IPS DF 6.9 (cell line): ENCODE data around the gene COL6A3.

Experiments used
- DNase-seq: peaks from one replicate; pipeline ENCODE4 v3.0.0-alpha.2; 2013; ENCODE audit warnings: low read depth, low spot score
- H3K27ac ChIP-seq: one replicate; pipeline ENCODE4 v1.5.1; 2013; ENCODE audit warnings: low read length, control low read depth
- H3K27me3 ChIP-seq: 2 replicates; pipeline ENCODE4 v1.6.1; 2013; ENCODE audit warnings: mild to moderate bottlenecking, low read length; ENCODE audit not compliant: control insufficient read depth, insufficient read depth
- H3K36me3 ChIP-seq: 2 replicates; pipeline ENCODE4 v1.6.1; 2013; ENCODE audit warnings: low read length; ENCODE audit not compliant: control insufficient read depth, insufficient read depth
- H3K4me1 ChIP-seq: 2 replicates; pipeline ENCODE4 v1.6.1; 2013; ENCODE audit warnings: low read length; ENCODE audit not compliant: control insufficient read depth, insufficient read depth
- H3K4me3 ChIP-seq: 2 replicates; pipeline ENCODE4 v1.5.1; 2013; ENCODE audit warnings: mild to moderate bottlenecking, low read length
- H3K9me3 ChIP-seq: 2 replicates; pipeline ENCODE4 v1.6.1; 2013; ENCODE audit warnings: low read length, inconsistent platforms; ENCODE audit not compliant: control insufficient read depth, insufficient read depth
- WGBS: extraction: QIAGEN DNeasy Blood & Tissue Kit; methylation state at CpG from one replicate; pipeline ENCODE4 v1.1.7; 2013; ENCODE audit warnings: mixed read lengths, missing lambda C conversion rate; ENCODE audit not compliant: insufficient read length, insufficient coverage; 5-methylcytosine and 5-hydroxymethylcytosine counted together

Gene COL6A3

GRCh38 chr2:237383991-237384671, 29.8 kb downstream of the COL6A3 start:
- no peaks in the 10 kb centered on the region for H3K4me1 ChIP-seq
- DNase-seq, result no peak
- no peaks in the 10 kb centered on the region for H3K36me3 ChIP-seq
- H3K27me3 ChIP-seq, result no peaks in the 10 kb centered on the region
- H3K9me3 ChIP-seq, result no peaks in the 10 kb centered on the region
- WGBS, result no CpG with 5 or more reads among the region's 6 CpGs
- no peak overlapping the region for H3K27ac ChIP-seq
- H3K4me3 ChIP-seq, result no peak overlapping the region

DNA sequence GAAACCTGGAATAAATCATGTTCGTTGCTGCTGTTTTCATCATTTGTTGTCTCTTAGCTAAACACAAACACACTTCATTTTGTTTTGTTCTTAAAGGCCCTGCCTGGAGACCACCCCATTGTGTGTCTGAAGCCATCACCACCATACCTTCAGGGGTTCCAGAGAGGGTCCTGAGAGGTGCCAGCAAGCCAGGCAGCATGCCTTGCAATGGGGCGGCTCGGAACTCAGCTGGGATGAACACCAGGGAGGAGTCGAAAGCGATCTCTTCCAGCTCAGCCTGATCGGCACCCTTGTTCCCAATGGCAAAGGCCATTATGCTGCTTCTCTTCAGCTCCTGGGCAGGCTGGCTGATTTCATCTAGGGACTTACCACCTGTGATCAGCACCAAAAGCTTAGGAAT, 33.2 kb downstream of the COL6A3 start:
- no peak for DNase-seq
- Histone ChIP-seq H3K9me3 (no peaks in the 10 kb centered on the region), H3K4me1 (no peaks in the 10 kb centered on the region), H3K4me3 (no peak overlapping the region), H3K27ac (no peak overlapping the region), H3K27me3 (no peaks in the 10 kb centered on the region), H3K36me3 (no peaks in the 10 kb centered on the region)
- WGBS, result no CpG with 5 or more reads among the region's 6 CpGs

GRCh38 chr2:237379636-237380035, 34.3 kb downstream of the COL6A3 start:
- no CpG with 5 or more reads among the region's 3 CpGs for WGBS
- Histone ChIP-seq H3K27ac (no peak overlapping the region), H3K4me1 (no peaks in the 10 kb centered on the region), H3K9me3 (no peaks in the 10 kb centered on the region), H3K27me3 (no peaks in the 10 kb centered on the region), H3K36me3 (no peaks in the 10 kb centered on the region), H3K4me3 (no peak overlapping the region)
- no peak for DNase-seq

- H3K27me3 ChIP-seq, result no peaks in the 10 kb centered on the region
- no peak overlapping the region for H3K4me3 ChIP-seq
- no peaks in the 10 kb centered on the region for H3K9me3 ChIP-seq
- no peak for DNase-seq
- WGBS, result no CpG with 5 or more reads among the region's 11 CpGs
- no peaks in the 10 kb centered on the region for H3K4me1 ChIP-seq
- H3K36me3 ChIP-seq, result no peaks in the 10 kb centered on the region
- no peak overlapping the region for H3K27ac ChIP-seq
Measured at GRCh38 chr2:237378650-237379049, 35.3 kb downstream of the COL6A3 start.

GRCh38 chr2:237374284-237375060, 39.5 kb downstream of the COL6A3 start:
- Histone ChIP-seq H3K27ac (no peak overlapping the region), H3K36me3 (no peaks in the 10 kb centered on the region), H3K4me1 (no peaks in the 10 kb centered on the region), H3K4me3 (no peak overlapping the region), H3K27me3 (no peaks in the 10 kb centered on the region), H3K9me3 (no peaks in the 10 kb centered on the region)
- no CpG with 5 or more reads among the region's 35 CpGs for WGBS
- no peak for DNase-seq

GRCh38 chr2:237371856-237372255, 42.1 kb downstream of the COL6A3 start:
- no peaks in the 10 kb centered on the region for H3K36me3 ChIP-seq
- WGBS, result no CpG with 5 or more reads among the region's 24 CpGs
- no peaks in the 10 kb centered on the region for H3K4me1 ChIP-seq
- no peak overlapping the region for H3K4me3 ChIP-seq
- no peaks in the 10 kb centered on the region for H3K27me3 ChIP-seq
- no peak for DNase-seq
- no peaks in the 10 kb centered on the region for H3K9me3 ChIP-seq
- no peak overlapping the region for H3K27ac ChIP-seq

GRCh38 chr2:237365671-237366070, 48.3 kb downstream of the COL6A3 start:
- DNase-seq, result no peak
- H3K4me1 ChIP-seq, result no peaks in the 10 kb centered on the region
- H3K27ac ChIP-seq, result no peak overlapping the region
- no peaks in the 10 kb centered on the region for H3K27me3 ChIP-seq
- no peaks in the 10 kb centered on the region for H3K9me3 ChIP-seq
- WGBS, result no CpG with 5 or more reads among the region's 19 CpGs
- no peak overlapping the region for H3K4me3 ChIP-seq
- no peaks in the 10 kb centered on the region for H3K36me3 ChIP-seq

DNA sequence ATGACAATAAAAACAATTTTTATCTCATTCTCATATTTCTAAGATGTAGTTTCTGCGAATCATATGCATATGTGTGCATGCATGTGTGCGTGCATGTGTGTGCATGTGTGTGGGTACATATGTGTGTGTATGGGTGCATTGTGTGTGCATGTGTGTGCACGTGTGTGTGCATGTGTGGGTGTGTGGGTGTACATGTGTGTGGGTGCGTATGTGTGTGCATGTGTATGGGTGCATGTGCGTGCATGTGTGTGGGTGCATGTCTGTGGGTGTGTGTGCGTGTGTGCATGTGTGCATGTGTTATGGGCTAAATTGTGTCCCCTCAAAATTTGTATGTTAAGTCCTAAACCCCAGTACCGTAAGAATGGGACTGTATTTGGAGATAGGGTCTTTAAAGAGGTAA, 49.3 kb downstream of the COL6A3 start:
- no CpG with 5 or more reads among the region's 7 CpGs for WGBS
- H3K4me3 ChIP-seq, result no peak overlapping the region
- no peaks in the 10 kb centered on the region for H3K9me3 ChIP-seq
- no peak for DNase-seq
- H3K36me3 ChIP-seq, result no peaks in the 10 kb centered on the region
- no peaks in the 10 kb centered on the region for H3K27me3 ChIP-seq
- H3K27ac ChIP-seq, result no peak overlapping the region
- H3K4me1 ChIP-seq, result peaks cover 6% of the 10 kb centered on the region

DNA sequence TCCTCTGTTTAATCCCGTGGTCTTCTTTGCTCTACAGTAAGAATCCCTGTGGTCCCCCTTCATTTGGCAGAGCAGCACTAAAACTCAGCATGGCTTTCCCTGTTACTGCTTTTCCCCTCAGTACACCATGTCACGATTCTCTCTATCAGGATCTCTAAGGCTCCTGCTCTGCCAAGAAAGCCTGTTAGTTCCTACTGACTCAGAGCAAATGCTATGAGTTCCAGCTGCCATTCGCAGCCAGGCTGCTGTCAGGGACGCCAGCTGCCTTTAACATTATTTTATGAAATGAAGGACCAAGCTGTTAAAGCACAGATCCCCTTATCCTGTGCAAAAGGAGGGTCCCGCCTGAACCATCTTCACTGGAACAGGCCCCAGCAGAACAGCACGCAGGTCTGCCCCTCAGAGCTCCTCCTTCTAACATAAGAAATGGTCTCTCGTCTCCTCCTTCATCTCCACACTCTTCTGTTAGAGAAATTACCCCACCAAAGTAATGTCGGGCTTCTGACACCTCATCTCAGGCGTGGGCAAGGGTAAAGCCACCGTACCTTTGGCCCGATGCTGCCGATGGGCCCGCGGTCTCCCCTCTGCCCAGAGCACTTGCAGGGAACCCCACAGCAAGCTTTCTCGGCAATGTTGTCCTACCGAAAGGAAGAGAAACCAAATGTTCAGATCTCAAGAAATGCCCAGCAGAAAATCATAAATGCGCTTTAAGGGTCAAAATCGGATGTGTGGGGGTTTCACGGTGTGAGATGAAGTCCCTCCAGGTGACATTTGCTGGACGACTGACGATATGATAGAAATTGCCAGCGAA, 52.6 kb downstream of the COL6A3 start:
- H3K36me3 ChIP-seq, result no peaks in the 10 kb centered on the region
- no peak for DNase-seq
- H3K4me3 ChIP-seq, result no peak overlapping the region
- no peaks in the 10 kb centered on the region for H3K9me3 ChIP-seq
- peaks cover 10% of the 10 kb centered on the region for H3K4me1 ChIP-seq
- no peak overlapping the region for H3K27ac ChIP-seq
- no CpG with 5 or more reads among the region's 22 CpGs for WGBS
- H3K27me3 ChIP-seq, result no peaks in the 10 kb centered on the region

DNA sequence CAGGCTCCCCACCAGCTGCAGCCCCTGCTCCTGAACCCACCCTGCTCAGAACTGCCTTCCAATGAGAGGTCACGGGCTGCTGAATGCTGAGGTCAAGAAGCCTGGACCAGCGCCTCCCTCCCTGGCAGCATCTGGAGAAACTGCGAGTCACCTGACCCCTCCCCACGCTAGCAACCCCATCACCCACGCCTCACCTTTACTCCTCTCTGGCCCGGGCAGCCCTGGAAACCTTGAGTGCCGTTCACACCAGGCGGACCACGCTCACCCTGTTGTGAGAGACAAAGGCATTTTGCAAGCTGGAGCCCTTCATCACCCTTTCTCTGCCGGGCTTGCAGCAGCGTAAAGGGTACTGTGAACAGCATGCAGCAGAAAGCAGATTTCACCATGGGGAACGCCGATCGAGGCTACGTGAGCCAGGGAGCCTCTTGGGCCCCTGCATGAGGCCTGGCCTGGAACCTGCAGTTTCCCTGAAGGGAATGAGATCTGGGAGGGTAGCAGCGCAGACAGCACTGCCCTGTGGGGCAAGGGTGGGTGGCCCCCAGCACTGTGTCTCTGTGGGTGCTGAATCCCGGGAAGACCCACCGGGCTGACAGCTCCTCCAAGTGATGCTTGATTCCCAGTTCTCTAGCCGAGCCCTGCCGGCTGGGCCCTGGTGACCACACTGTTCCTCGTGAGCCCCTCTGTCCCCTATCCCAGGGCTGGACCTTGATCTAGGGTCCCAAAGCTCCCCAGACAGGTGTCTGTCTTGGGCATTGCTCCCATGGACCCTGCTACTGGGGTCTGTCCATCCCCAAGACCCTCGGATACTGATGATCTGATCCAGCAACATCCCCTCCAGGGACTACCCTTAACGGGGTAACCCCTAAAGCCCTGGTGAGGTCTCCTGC, 53.8 kb downstream of the COL6A3 start:
- no peak overlapping the region for H3K4me3 ChIP-seq
- peaks cover 10% of the 10 kb centered on the region for H3K4me1 ChIP-seq
- no peaks in the 10 kb centered on the region for H3K36me3 ChIP-seq
- no peaks in the 10 kb centered on the region for H3K27me3 ChIP-seq
- H3K27ac ChIP-seq, result no peak overlapping the region
- DNase-seq, result no peak
- no peaks in the 10 kb centered on the region for H3K9me3 ChIP-seq
- no CpG with 5 or more reads among the region's 23 CpGs for WGBS
